PC-3 (cell line): ENCODE data around the gene KIFC1.

Source experiments
- CTCF ChIP-seq: fragments of 300-600 bp; sonication (generic); conservative IDR thresholded peaks from 2 replicates; pipeline ENCODE4 v1.5.1; 2017; ENCODE audit warnings: antibody characterized with exemption, low read depth, mild to moderate bottlenecking, low read length
- EZH2 ChIP-seq: fragments of 300-600 bp; sonication (generic); IDR thresholded peaks from one replicate; pipeline ENCODE4 v1.6.1; 2017; ENCODE audit warnings: antibody characterized with exemption, mild to moderate bottlenecking, low read length; ENCODE audit not compliant: unreplicated experiment

- no peak for TF ChIP-seq EZH2
- TF ChIP-seq CTCF = no peak
These were observed 46.0 kb downstream of the KIFC1 start for GRCh38 chr6:33437666-33438065.
